HG02852 (cell line): ENCODE measurements around the gene OLIG1.

Experiments used
- ATAC-seq: cut with Tn5 transposase; IDR thresholded peaks from one replicate; pipeline ENCODE4 v1.9.1; 2021; ENCODE audit warnings: mild to moderate bottlenecking, moderate library complexity; ENCODE audit not compliant: unreplicated experiment

The OLIG1 gene

DNA sequence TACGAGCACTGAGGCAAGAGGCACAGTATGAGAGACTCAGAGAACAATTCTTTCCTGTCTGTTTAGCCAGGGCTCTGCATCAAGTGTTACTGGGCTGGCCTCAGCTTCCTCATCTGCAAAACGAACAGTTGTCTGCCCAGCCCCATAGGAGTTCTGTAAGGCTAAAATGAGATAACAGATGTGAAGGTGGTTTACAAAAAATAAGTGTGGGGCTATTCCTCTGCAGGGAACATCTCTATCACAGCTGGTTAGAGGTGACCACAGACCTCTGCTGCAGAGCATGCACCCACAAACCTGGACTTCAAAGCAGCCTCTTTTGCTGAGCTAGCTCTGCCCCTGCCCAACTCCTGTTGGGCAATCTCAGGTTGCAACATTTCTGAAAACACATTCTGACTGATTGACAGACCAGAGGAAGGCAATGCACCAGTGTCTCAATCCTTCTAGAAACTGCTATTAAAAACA, 10.5 kb upstream of the OLIG1 start:
- no peak for ATAC-seq

DNA sequence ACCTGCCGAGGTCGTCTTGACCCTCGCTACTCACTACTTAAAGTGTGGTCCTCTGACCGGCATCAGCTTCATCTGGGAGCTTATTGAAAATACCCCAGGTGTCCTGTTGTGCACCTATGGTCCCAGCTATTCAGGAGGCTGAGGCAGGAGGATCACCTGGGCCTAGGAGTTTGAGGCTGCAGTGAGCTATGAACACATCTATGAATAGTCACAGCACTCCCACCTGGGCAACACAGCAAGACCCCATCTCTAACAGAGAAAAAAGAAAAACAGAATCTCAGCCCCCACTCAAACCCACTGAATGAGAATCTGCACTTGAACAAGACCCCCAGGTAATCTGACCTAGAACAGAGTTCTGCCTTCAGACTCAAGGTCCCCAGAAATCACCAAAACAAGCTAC, 8.7 kb upstream of the OLIG1 start:
- no peak for ATAC-seq

DNA sequence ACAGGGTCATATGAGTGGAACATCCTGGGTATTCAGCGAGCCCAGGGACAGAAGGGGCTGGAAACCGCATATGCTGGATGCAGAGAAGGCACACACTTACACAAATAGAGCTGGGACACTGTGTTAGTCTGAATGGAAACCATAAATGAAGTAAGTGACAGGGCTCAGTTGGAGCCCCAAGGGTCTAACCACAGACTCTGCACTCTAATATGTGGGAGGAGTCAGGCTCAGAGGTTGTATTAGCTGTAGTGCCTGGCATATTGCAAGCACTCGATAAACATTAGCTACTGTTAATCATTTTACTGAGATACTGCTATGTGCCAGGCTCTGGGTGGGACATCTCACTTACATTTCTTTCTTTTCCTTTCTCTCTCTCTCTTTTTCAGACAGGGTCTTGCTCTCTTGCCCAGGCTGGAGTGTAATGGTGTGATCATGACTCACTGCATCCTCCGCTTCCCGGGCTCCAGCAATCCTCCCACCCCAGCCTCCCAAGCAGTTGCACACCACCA, 6.5 kb upstream of the OLIG1 start:
- no peak for ATAC-seq

DNA sequence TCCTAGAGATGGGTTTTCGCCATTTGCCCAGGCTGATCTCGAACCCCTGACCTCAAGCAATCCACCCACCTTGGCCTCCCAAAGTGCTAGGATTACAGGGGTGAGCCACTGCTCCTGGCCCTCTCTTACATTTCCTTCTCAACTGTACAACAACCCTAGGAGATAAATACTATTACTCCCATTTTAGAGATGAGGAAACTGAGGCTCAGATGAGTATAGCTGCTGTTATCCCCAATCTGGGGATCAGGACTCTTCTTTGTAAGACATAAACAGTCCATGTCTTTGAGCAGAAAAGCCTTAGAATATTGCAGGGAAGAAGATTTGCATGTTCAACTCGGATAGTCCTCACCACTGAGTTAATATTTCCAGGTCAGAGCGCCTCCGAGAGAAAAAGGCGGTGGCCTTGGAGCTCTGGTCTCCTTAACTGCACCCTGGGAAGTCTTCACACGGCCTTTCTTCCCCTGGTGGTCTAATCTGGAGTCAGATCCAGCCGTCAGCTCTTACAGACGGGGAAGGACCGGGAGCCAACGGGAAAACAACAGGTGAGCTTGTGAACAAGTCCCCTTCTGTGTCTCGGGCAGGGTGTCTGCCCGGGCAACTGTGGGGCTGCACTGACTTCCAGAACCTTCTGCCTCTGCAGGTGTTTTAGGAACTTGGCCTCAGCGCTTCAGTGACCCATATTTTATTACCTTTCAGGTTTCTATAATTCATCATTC, 5.9 kb upstream of the OLIG1 start:
- ATAC-seq: no peak

DNA sequence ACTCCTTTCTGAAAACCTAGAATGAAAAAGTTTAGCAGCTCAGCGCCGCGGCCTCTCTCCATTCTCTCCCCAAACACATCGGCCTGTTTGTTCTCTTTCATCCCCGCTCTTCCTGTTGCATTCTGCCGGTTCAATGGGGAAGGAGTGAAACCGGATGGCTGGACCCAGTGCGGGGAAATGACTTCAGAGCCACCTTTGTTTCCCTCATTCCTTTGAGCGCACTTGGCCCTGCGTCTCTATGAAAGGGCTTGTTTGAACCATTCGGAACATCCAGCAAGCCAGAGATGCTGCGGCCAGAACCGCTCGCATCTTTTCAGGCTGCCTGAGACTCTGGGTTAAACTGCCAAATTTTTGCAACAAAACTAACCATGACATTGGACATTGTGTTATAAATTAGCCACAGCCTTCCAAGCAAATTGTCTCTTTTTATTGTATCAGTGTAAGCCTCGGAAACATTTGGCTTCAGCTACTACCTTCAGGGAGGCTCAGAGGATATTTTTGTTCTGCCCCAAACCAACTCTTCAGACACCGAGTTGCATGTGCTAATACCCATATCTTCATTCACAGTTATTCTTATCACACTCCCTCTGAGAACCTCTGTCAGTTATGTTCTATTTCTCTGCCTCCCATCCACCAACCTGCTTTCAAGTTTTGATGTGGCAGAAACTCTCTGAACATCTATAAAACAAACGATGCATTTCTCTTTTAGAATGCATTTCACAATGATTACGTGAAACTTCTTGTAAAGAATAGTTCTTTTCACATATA, 5.1 kb upstream of the OLIG1 start:
- ATAC-seq: no peak

DNA sequence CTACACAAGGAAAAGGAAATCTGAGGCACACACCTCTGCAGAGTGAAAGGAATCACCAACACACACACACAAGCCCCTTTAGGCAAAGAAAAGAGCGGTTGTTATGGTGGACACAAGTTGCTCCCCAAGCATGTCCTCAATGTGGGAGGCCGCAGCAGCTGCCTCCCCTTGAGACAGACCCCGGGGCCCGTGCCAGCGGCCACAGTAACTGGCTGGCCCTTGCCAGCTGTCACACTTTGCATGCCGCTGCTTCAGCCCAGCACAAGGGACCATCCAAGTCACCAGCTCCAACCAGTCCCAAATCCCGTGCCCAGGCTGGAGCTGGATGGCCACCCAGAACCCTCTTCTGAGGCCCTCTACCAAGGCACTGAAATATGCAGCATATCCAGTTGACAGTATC, 2.9 kb upstream of the OLIG1 start:
- ATAC-seq: no peak

DNA sequence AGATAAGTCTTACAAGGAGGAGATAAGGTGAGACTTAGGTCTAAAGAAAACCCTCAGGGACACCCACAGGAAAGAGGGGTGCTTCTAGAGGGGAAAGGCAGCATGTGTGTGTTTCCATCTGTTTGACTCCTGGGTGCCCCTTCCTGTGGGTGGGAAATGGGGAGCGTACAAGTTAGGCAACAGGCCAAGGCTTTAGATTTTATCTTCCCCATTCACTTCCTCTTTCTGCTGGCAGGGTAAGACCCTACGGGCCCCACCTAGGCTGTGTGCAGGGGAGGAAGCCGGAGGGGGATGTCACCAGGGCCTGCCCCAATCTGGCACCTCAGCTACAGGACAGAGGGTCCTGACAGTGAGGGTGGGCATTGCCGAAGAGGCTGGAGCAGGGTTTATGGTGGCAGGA, 2.5 kb upstream of the OLIG1 start:
- no peak for ATAC-seq

DNA sequence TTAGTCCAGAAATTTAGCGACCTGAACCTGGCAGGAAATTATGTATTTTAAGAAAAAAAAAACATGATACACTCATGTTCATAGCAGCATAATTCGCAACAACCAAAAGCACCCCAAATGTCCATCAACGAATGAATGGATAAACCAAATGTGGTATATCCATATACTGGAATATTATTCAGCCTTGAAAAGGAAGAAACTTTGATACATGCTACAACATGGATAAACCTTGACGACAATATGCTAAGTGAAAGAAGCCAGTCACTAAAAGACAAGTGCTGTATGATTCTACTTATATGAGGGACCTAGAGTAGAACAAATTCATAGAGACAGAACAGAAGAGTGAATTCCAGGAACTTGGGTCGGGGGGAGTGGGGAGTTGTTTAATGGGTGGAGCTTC, 698 bp upstream of the OLIG1 start:
- ATAC-seq: no peak

DNA sequence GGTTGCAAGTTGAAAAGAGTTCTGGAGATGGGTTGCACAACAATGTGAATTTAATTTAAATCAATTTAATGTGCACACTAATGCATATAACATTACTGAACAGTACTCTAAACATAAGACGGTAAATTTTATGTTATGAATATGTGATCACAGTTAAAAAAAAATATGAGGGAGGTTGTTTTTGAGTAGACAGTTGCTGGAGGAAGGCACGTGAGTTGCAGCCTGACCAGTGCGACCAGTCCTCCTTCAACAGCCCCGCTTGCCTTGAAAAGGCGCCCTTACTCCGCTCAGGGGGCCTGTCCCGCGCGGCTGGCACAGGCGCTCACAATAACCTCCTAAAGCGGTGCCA, 322 bp upstream of the OLIG1 start:
- no peak for ATAC-seq

DNA sequence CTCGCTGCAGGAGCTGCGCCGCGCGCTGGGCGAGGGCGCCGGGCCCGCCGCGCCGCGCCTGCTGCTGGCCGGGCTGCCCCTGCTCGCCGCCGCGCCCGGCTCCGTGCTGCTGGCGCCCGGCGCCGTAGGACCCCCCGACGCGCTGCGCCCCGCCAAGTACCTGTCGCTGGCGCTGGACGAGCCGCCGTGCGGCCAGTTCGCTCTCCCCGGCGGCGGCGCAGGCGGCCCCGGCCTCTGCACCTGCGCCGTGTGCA, 730 bp downstream of the OLIG1 start:
- no peak for ATAC-seq

DNA sequence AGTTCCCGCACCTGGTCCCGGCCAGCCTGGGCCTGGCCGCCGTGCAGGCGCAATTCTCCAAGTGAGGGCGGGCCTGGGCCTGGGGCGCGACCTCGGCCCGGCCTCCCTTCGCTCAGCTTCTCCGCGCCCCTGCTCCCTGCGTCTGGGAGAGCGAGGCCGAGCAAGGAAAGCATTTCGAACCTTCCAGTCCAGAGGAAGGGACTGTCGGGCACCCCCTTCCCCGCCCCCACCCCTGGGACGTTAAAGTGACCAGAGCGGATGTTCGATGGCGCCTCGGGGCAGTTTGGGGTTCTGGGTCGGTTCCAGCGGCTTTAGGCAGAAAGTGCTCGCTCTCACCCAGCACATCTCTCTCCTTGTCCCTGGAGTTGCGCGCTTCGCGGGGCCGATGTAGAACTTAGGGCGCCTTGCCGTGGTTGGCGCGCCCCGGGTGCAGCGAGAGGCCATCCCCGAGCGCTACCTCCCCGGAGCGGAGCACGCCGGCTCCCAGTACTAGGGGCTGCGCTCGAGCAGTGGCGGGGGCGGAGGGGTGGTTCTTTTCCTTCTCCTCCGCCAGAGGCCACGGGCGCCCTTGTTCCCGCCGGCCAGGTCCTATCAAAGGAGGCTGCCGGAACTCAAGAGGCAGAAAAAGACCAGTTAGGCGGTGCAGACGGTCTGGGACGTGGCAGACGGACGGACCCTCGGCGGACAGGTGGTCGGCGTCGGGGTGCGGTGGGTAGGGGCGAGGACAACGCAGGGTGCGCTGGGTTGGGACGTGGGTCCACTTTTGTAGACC, 1.2 kb downstream of the OLIG1 start:
- ATAC-seq: no peak

DNA sequence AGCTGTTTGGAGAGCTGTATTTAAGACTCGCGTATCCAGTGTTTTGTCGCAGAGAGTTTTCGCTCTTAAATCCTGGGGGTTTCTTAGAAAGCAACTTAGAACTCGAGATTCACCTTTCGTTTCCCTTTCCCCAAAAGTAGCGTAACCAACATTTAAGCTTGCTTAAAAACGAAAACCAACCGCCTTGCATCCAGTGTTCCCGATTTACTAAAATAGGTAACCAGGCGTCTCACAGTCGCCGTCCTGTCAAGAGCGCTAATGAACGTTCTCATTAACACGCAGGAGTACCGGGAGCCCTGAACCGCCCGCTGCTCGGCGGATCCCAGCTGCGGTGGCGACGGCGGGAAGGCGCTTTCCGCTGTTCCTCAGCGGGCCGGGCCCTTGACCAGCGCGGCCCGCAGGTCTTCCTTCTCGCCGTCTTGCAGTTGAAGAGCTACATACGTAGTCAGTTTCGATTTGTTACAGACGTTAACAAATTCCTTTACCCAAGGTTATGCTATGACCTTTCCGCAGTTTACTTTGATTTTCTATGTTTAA, 1.9 kb downstream of the OLIG1 start:
- no peak for ATAC-seq

DNA sequence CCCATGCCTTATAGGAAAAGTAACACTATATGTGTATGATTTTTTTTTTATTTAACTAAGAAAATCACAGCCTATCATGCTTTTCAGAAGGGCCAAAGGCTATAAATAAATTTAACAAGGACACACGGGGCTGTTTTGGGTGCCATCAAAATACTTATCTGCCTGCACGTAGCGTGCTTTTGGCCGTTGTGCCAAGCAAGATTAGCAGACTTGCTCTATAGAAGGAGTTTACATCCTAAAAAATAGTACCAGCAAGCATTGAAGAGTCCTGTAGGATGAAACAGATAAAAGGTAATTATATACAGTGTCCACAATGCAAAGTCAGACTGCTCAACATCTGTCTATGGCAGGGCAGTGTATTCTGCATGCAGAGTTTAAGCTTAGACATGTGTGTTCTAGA, 3.7 kb downstream of the OLIG1 start:
- no peak for ATAC-seq

DNA sequence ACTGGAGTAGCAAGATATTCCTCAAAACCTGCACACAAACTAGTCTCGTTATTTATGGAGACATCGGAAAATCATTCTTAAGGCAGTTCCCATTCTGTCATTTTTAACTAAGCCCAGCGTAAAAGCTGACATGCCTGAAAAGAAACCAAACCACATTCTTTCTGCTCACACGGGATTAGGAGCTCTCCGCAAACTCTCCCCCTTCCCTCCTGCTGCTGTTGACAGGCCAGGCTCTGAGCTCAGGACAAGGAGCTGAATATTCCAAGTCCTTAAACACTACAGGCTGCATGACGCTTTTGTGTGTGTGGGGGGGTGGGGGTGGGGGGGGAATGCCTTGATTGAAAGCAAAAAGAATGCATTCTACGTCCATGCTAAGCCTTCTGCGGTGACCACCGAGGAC, 5.2 kb downstream of the OLIG1 start:
- no peak for ATAC-seq

DNA sequence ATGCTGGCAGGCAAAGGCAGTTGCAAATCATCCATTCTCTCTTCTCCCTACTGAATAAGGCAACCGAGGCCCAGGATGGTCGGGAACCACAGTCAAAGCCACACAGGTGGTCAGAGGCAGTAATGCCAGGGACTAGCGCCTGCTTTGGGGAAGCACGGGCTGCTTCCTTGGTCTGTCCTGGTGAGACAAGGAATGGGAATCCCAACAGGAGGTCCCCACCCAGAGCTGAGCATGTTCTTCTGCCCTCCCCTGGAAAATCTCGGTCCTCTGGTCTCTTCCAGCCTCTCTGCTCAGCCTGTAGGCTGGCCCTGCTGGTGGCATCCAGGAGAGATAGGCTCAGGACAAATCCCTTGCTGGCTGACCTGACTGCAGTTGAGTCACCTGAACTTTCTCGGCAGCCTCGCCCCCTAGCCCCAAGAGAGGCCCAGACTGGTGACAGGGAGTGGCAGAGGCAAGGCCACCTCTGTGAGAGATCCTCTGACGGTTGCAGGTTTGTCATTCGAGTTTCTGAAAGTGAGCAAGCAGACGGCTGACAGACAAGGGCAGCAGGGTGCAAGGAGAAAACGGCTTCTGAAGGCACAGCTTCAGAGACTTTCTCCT, 5.8 kb downstream of the OLIG1 start:
- no peak for ATAC-seq

DNA sequence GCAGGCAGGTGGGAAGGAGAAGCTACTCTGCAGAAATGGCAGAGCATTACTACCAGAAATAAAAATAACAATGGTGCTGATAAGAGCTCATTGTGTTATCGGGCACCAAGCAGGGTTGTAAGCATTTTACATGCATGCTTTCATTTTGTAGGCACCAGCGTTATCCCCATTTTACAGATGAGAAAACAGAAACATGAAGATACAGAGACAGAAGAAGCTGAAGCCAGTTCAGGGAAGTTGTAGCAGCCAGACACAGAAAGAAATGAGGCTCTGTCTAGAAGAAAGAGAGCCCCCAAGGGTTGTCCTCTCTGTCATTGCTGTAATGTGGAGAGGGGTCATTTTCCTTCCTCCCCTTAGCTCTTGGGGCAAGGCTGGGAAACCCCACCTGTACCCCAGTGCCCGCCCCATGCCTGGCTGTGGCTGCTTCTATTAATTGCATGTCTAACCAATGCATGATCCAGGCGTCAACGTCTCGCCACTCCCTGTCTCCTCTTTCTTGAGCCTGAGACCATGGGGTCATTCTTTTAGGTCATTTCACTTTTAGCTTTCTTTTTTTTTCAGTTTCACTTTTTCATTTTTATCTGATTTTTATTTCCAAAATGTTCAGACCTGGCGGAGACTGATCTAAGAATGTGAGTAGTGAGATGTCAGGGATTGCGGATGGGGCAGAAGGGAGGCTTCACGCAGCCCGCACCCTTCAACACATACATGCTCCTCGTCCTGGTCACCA, 6.8 kb downstream of the OLIG1 start:
- no peak for ATAC-seq

DNA sequence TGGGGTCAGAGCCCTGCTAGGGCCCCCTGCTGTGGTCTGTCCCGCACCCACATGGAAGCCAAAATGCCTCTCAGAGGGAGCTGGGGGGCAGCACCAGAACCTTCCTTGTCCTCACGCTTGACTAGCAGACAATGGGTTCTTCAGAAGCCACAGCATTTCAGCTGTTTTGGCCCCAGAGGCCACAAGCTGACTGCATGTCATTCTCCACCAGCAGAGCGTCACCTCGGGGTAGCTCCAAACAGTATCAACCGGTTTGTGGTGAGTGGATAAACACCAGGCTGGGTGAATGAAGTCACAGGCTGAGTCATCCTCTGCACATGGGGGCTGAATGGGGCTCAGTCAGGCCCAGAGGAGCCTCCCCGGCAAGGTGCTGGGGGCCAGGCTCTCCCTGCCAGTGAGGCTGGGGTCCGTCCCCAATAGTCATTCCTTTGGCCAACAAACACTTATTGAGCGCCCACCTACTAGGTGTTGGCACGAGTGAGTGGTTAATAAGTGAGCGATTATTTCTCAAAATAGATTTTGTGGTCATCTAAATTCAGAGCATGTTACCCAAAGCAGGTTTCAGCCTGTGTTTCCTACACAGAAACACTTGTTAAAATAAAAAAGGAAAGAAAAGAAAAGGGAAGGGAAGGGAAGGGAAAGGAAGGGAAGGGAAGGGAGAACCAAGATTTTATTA, 9.1 kb downstream of the OLIG1 start:
- ATAC-seq: peak; percentile 99

DNA sequence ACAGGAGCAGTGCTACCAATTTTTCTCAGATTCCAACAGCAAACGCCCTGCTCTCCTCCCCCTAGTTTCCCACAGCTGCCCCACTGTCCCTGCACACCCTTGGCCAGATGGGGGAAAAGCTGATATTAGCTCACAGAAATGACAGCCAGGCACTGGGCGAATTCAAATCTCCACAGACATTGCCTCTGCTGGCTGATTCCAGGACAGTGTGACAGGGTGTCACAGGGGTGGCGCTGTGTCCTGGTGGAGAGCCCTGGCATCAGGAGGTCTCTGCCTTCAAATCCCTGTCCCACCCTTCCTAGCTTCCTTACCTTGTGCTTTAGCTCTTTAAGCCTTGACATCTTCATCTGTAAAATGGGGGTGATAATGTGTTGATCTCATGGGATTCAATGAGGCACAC, 10.4 kb downstream of the OLIG1 start:
- ATAC-seq: no peak

DNA sequence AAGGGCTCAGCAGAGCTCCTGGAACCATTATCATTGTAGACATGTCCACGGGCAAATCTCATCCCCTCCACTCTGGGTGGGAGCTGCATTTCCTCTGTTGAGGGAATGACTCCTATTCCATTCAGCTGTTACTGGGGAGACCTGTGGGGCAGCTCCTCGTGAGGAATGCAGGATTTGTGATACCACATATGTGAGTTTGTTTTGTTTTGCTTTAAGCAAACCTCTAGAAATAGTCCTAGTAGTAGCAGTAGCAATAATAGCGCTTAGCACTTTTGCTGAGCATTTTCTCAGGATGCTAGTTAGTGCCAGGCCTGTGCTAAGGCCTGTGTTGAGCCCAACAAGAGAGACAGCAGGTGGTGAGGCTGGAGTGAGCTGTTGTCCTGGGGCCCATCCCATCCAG, 10.8 kb downstream of the OLIG1 start:
- no peak for ATAC-seq

DNA sequence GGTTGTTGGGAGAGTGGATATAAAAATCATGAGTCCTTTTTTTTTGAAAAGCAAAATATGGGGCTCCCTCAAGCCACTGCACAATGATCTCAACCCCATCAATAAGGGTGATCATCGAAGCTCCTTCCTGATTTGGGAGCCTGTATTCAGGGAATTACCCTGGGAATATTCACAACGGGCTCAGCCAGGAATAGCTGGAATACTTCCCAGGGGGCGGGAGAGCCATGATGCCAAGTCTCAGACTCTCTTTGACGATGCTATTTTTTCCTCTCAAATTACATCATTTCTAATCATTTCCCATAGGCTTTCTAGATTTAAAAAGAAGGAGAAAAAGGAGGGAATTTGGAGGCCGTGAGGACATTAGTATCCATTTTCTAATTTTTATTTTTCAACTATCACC, 18.4 kb downstream of the OLIG1 start:
- no peak for ATAC-seq
